NT2/D1 (cell line): ENCODE data around the gene SMIM7.

Experiments
- DNase-seq: peaks from one replicate; pipeline ENCODE4 v3.0.0-alpha.2; 2011; ENCODE audit warnings: low read depth, low spot score
- H3K27me3 ChIP-seq: 2 replicates; pipeline ENCODE4 v1.6.0; 2011; ENCODE audit warnings: mild to moderate bottlenecking; ENCODE audit not compliant: insufficient read length, insufficient read depth
- H3K36me3 ChIP-seq: 2 replicates; pipeline ENCODE4 v1.6.1; 2011; ENCODE audit warnings: mild to moderate bottlenecking, low read length, mixed read lengths; ENCODE audit not compliant: insufficient read depth, insufficient read length
- H3K4me1 ChIP-seq: 2 replicates; pipeline ENCODE4 v1.5.1; 2011; ENCODE audit not compliant: insufficient read depth, insufficient read length
- H3K4me3 ChIP-seq: 2 replicates; pipeline ENCODE4 v1.5.1; 2011; ENCODE audit warnings: low read depth; ENCODE audit not compliant: insufficient read length
- H3K9ac ChIP-seq: 2 replicates; pipeline ENCODE4 v1.6.0; 2011; ENCODE audit warnings: low read depth; ENCODE audit not compliant: insufficient read length
- H3K9me3 ChIP-seq: 2 replicates; pipeline ENCODE4 v1.5.1; 2011; ENCODE audit warnings: mild to moderate bottlenecking, low read length; ENCODE audit not compliant: insufficient read depth
- SUZ12 ChIP-seq: IDR thresholded peaks from 2 replicates; pipeline ENCODE4 v1.6.1; 2011; ENCODE audit not compliant: insufficient read length, insufficient read depth; ENCODE audit errors: extremely low read depth
- YY1 ChIP-seq: IDR thresholded peaks from 2 replicates; pipeline ENCODE4 v1.6.1; 2011; ENCODE audit not compliant: insufficient read length, insufficient read depth
- ZNF274 ChIP-seq: IDR thresholded peaks from 2 replicates; pipeline ENCODE4 v1.6.1; 2011; ENCODE audit warnings: mild to moderate bottlenecking, low read depth, low read length

SMIM7 gene

DNA sequence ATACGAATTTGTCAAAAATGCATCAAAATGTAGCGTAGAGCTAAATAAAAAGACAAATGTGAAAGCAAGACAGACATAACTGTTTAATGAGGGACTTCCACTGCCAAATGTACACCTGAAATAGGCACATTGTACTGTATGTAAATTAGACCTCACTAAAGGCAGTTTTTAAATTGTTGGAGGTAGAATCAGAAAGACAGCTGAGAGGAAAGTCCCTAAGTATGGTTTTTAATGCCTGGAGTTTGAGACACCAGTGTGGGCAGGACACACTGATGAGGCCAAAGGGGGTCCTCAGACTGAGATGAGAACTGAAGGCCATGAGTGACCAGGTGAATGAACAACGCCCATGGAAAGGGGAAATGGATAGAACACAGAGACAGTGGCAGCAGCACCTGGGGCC, 54.8 kb downstream of the SMIM7 start:
- Histone ChIP-seq H3K36me3 (peaks cover 14% of the 10 kb centered on the region), H3K9ac (no peak overlapping the region), H3K9me3 (no peaks in the 10 kb centered on the region), H3K4me3 (no peak overlapping the region), H3K27me3 (no peaks in the 10 kb centered on the region), H3K4me1 (peaks cover 17% of the 10 kb centered on the region)
- DNase-seq = no peak
- TF ChIP-seq YY1 (no peak), ZNF274 (no peak), SUZ12 (no peak)

DNA sequence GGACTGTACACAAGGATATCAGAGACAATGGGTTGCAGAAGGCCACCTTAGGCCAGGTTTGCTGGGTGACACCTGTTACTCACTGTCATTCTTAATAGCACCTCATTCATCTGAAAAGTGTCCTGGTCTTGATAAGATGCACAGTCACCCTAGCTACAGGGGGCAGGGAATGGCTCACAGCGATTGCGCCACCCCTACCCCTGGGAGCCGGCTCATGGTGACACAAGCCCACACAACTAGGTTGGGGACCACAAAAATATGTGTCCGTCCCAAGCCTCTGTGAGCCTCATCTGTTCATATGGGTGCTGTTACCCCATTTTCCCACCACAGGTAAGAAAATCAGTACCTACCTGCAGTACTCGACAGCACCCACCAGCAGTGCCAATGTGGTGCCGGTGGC, 55.3 kb downstream of the SMIM7 start:
- H3K4me1 ChIP-seq = peaks cover 22% of the 10 kb centered on the region
- DNase-seq = no peak

GRCh38 chr19:16603090-16603489, 56.9 kb downstream of the SMIM7 start:
- Histone ChIP-seq H3K9ac (no peak overlapping the region), H3K4me3 (no peak overlapping the region), H3K9me3 (no peaks in the 10 kb centered on the region), H3K27me3 (no peaks in the 10 kb centered on the region), H3K36me3 (peaks cover 16% of the 10 kb centered on the region), H3K4me1 (peaks cover 22% of the 10 kb centered on the region)
- no peak for TF ChIP-seq YY1
- no peak for TF ChIP-seq ZNF274
- no peak for TF ChIP-seq SUZ12
- DNase-seq = no peak

More for the DNA sequence above, 55.3 kb downstream of the SMIM7 start:
- H3K9me3 ChIP-seq = no peaks in the 10 kb centered on the region
- TF ChIP-seq SUZ12 (no peak), ZNF274 (no peak), YY1 (no peak)
- no peaks in the 10 kb centered on the region for H3K27me3 ChIP-seq
- no peak overlapping the region for H3K4me3 ChIP-seq
- H3K9ac ChIP-seq = no peak overlapping the region
- peaks cover 14% of the 10 kb centered on the region for H3K36me3 ChIP-seq

- H3K4me3 ChIP-seq = no peak overlapping the region
- no peak for DNase-seq
- TF ChIP-seq YY1 (no peak), ZNF274 (no peak), SUZ12 (no peak)
- peaks cover 20% of the 10 kb centered on the region for H3K4me1 ChIP-seq
- H3K27me3 ChIP-seq = no peaks in the 10 kb centered on the region
- H3K9ac ChIP-seq = no peak overlapping the region
- peaks cover 16% of the 10 kb centered on the region for H3K36me3 ChIP-seq
- H3K9me3 ChIP-seq = no peaks in the 10 kb centered on the region
These were observed 58.4 kb downstream of the SMIM7 start for GRCh38 chr19:16601378-16602052.

- H3K4me1 ChIP-seq = peaks cover 17% of the 10 kb centered on the region
- no peaks in the 10 kb centered on the region for H3K9me3 ChIP-seq
- TF ChIP-seq YY1 (no peak), ZNF274 (no peak), SUZ12 (no peak)
- H3K27me3 ChIP-seq = no peaks in the 10 kb centered on the region
- H3K9ac ChIP-seq = no peak overlapping the region
- peaks cover 16% of the 10 kb centered on the region for H3K36me3 ChIP-seq
- DNase-seq = no peak
- no peak overlapping the region for H3K4me3 ChIP-seq
These were observed 59.1 kb downstream of the SMIM7 start for GRCh38 chr19:16600824-16601223.

DNA sequence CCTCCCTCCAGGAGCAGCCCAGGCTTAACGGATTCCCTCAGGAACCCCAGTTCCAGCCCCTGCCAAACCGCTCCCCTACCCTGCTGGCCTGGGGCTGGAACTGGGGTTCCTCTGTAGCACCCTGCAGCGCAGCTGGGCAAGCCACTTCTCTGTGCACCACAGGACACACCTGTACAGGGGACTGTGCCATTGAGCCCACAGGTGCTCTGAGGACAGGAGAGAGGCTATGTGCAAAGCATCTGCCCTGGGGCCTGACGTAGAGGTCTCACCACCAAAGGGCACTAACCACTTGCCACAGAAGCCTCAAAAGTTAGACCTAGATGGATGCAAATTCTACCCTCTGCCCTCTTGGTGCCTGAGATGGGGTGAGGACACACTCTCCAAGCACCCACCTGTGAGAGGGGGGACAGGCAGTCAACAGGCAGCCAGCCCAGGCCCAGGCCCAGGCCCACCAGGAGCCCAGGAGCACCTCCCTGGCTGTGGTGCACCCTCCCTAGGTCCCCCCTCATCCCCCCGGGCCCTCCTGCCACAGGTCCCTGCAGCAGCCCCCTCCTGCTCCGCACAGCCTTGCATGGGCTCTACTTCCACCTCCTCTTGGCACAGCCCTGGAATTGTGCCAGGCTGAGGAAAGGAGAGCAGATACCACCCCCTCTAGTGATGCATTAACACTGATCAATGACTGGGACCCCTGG, 60.1 kb downstream of the SMIM7 start:
- Histone ChIP-seq H3K36me3 (peaks cover 17% of the 10 kb centered on the region), H3K9me3 (no peaks in the 10 kb centered on the region), H3K9ac (no peak overlapping the region), H3K27me3 (no peaks in the 10 kb centered on the region), H3K4me3 (no peak overlapping the region), H3K4me1 (peaks cover 16% of the 10 kb centered on the region)
- no peak for TF ChIP-seq ZNF274
- no peak for TF ChIP-seq YY1
- no peak for TF ChIP-seq SUZ12
- DNase-seq = no peak

- H3K4me3 ChIP-seq = no peak overlapping the region
- peaks cover 9% of the 10 kb centered on the region for H3K36me3 ChIP-seq
- TF ChIP-seq ZNF274 (no peak), YY1 (no peak)
These were observed 61.1 kb downstream of the SMIM7 start for GRCh38 chr19:16598848-16599247.

GRCh38 chr19:16596399-16596798, 63.5 kb downstream of the SMIM7 start:
- Histone ChIP-seq H3K9ac (no peak overlapping the region), H3K9me3 (no peaks in the 10 kb centered on the region), H3K27me3 (no peaks in the 10 kb centered on the region), H3K4me3 (no peak overlapping the region), H3K36me3 (peaks cover 11% of the 10 kb centered on the region), H3K4me1 (peaks cover 26% of the 10 kb centered on the region)
- DNase-seq = no peak
- TF ChIP-seq YY1 = no peak
- TF ChIP-seq SUZ12 = no peak
- no peak for TF ChIP-seq ZNF274

More at GRCh38 chr19:16598848-16599247, 61.1 kb downstream of the SMIM7 start:
- Histone ChIP-seq H3K27me3 (no peaks in the 10 kb centered on the region), H3K9me3 (no peaks in the 10 kb centered on the region), H3K4me1 (peaks cover 13% of the 10 kb centered on the region), H3K9ac (no peak overlapping the region)
- no peak for DNase-seq
